Naive thymus-derived CD4-positive, alpha-beta T cell (primary cell): ENCODE data around the gene AIP. TPM values are rescaled to one million over a fixed set of nuclear protein-coding genes. Genes with fewer than 3 reads are reported as not detected.

Experiments
- ATAC-seq: fragments of 150-1000 bp; cut with Tn5 transposase; 2 replicates; pipeline ENCODE4 v1.10.0; 2021; ENCODE audit warnings: mild to moderate bottlenecking, moderate library complexity
- CTCF ChIA-PET: fragments of 350-600 bp; sonication (Branson Sonifier 250); formaldehyde crosslinking; loops from one replicate; lab custom pipeline; 2021; ENCODE audit warnings: antibody characterized with exemption; lab: Charles Lee
- POLR2A ChIA-PET: fragments of 350-600 bp; sonication (Branson Sonifier 250); formaldehyde crosslinking; loops from one replicate; lab custom pipeline; 2021; ENCODE audit warnings: antibody characterized with exemption, inconsistent platforms; lab: Charles Lee
- DNase-seq, 9 donors: peaks; one replicate each; pipeline versions ENCODE4 v3.0.0 to v3.0.0-alpha.2; 2020 to 2022; ENCODE audit warnings: mixed read lengths in 1 of 9
- H3K27ac ChIP-seq: one replicate; pipeline ENCODE4 v1.7.0; 2013; ENCODE audit warnings: mild to moderate bottlenecking, low read depth, low read length, moderate library complexity
- H3K27me3 ChIP-seq, 2 donors: one replicate each; pipeline ENCODE4 v1.7.0; 2013; ENCODE audit warnings: low read length in 2 of 2, mild to moderate bottlenecking in 2 of 2, moderate library complexity in 2 of 2; ENCODE audit not compliant: control insufficient read depth in 2 of 2, insufficient read depth in 2 of 2
- H3K36me3 ChIP-seq, 3 experiments: 1 replicate in 2 of 3; 2 replicates in 1 of 3; pipeline ENCODE4 v1.7.0; 2013; ENCODE audit warnings: low read length in 3 of 3, mild to moderate bottlenecking in 3 of 3, moderate library complexity in 1 of 3; ENCODE audit not compliant: insufficient read depth in 3 of 3, control insufficient read depth in 2 of 3
- H3K4me1 ChIP-seq, 2 donors: one replicate each; pipeline ENCODE4 v1.7.0; 2013; ENCODE audit warnings: low read length in 2 of 2, mild to moderate bottlenecking in 2 of 2, moderate library complexity in 1 of 2; ENCODE audit not compliant: control insufficient read depth in 2 of 2, insufficient read depth in 2 of 2
- H3K4me3 ChIP-seq: 2 replicates; pipeline ENCODE4 v1.7.0; 2013; ENCODE audit warnings: mild to moderate bottlenecking, low read length
- H3K9me3 ChIP-seq, 3 experiments: 1 replicate in 2 of 3; 2 replicates in 1 of 3; pipeline ENCODE4 v1.7.0; 2013; ENCODE audit warnings: low read length in 3 of 3; ENCODE audit not compliant: control insufficient read depth in 2 of 3
- H3K27ac Mint-ChIP-seq, 9 donors: one replicate each; pipeline ENCODE4 v1.8.0; 2020 to 2022; ENCODE audit warnings: mixed read lengths in 9 of 9, mild to moderate bottlenecking in 8 of 9, moderate library complexity in 5 of 9, inconsistent platforms in 2 of 9
- H3K27me3 Mint-ChIP-seq, 5 donors: one replicate each; pipeline ENCODE4 v1.8.0; 2021 to 2022; ENCODE audit warnings: mixed read lengths in 5 of 5, mild to moderate bottlenecking in 1 of 5
- H3K36me3 Mint-ChIP-seq, 5 donors: one replicate each; pipeline ENCODE4 v1.8.0; 2020 to 2022; ENCODE audit warnings: mixed read lengths in 5 of 5, mild to moderate bottlenecking in 3 of 5, inconsistent platforms in 1 of 5
- H3K4me1 Mint-ChIP-seq, 7 donors: one replicate each; pipeline ENCODE4 v1.8.0; 2020 to 2022; ENCODE audit warnings: mixed read lengths in 7 of 7, mild to moderate bottlenecking in 3 of 7, inconsistent platforms in 1 of 7
- H3K4me3 Mint-ChIP-seq, 10 donors: one replicate each; pipeline ENCODE4 v1.8.0; 2020 to 2022; ENCODE audit warnings: mild to moderate bottlenecking in 10 of 10, mixed read lengths in 10 of 10, moderate library complexity in 6 of 10, inconsistent platforms in 2 of 10
- H3K9me3 Mint-ChIP-seq, 11 donors: one replicate each; pipeline ENCODE4 v1.8.0; 2020 to 2022; ENCODE audit warnings: mixed read lengths in 11 of 11, mild to moderate bottlenecking in 4 of 11, inconsistent platforms in 1 of 11, moderate library complexity in 1 of 11
- intact Hi-C, 2 donors: fragments of 100-400 bp; cut with micrococcal nuclease; formaldehyde crosslinking; loops; one replicate each; pipeline ENCODE4 v1.15.1; 2023
- polyA plus RNA-seq, 2 donors: library from polyadenylated mRNA; unstranded; fragments of 300-500 nt; fragmentation: Illumina TruSeq; gene quantifications; one replicate each; pipeline ENCODE4 v1.2.3, GENCODE V29; 2021
- total RNA-seq, 6 experiments: library from RNA in 5 of 6; stranded (reverse) in 5 of 6; gene quantifications; 1 replicate in 5 of 6; 2 replicates in 1 of 6; pipeline ENCODE4 v1.2.3 and lab custom pipeline; 2021 to 2026

The AIP gene
- total and polyA plus RNA-seq, 7 experiments from 2014 or later, result 107 to 205 (median 137) TPM

- H3K27me3 ChIP-seq, result no peaks in the 10 kb centered on the region
- no peak for DNase-seq
Measured at GRCh38 chr11:67442504-67443404, 40.1 kb upstream of the AIP start.

GRCh38 chr11:67445515-67445914 lies 37.3 kb upstream of the AIP start:
- Mint-ChIP-seq H3K27me3 (no peaks in the 10 kb centered on the region), H3K4me1 (peaks cover 52 to 93% (median 69%) of the 10 kb centered on the region in 7 donors), H3K4me3 (peak overlapping the region; percentile 68 to 83 (median 80)), H3K27ac (peak overlapping the region; percentile 89 to 99 (median 96)), H3K36me3 (peaks cover 0 to 4% (median 0%) of the 10 kb centered on the region in 5 donors), H3K9me3 (no peaks in the 10 kb centered on the region)
- Histone ChIP-seq H3K36me3 (no peaks in the 10 kb centered on the region), H3K4me3 (peak overlapping the region; percentile 49), H3K27ac (peak overlapping the region; percentile 85), H3K9me3 (no peaks in the 10 kb centered on the region), H3K27me3 (no peaks in the 10 kb centered on the region), H3K4me1 (peaks cover 38 to 76% of the 10 kb centered on the region in 2 donors)
- ChIA-PET CTCF (interaction anchor here (0.6 to 0.7 kb wide), 2 partner anchors 63 to 1946 kb away, joined by 3 to 6 read pairs; no protein-coding TSS in a partner anchor), POLR2A (interaction anchor here (0.7 to 11.9 kb wide), 9 partner anchors 15 to 43 kb away, joined by 3 to 206 read pairs (median 5); partner anchors contain the start of genes CABP4, PPP1CA, RPS6KB2 and TBC1D10C)
- DNase-seq (no peak), ATAC-seq (no peak)
- intact Hi-C loops, result no loop called here

More at GRCh38 chr11:67442504-67443404, 40.1 kb upstream of the AIP start:
- H3K36me3 ChIP-seq, result peaks cover 0 to under 1% (median 0%) of the 10 kb centered on the region in 3 experiments
- no peak for ATAC-seq
- peaks cover 0 to 1% (median 0%) of the 10 kb centered on the region in 11 donors for H3K9me3 Mint-ChIP-seq
- peaks cover 51 to 77% of the 10 kb centered on the region in 2 donors for H3K4me1 ChIP-seq
- peak overlapping the region; percentile 55 to 99 (median 63) for H3K4me3 Mint-ChIP-seq
- H3K27ac Mint-ChIP-seq, result peak overlapping the region; percentile 84 to 95 (median 90)
- POLR2A ChIA-PET, result interaction anchor here (0.8 to 11.9 kb wide), 6 partner anchors 9 to 97 kb away, joined by 3 to 206 read pairs (median 7); partner anchors contain the start of genes CABP4, GPR152, RPS6KB2 and TMEM134
- H3K27ac ChIP-seq, result peak overlapping the region; percentile 85
- intact Hi-C loops, result loop anchor here in 1 of 2 donors (1.0 kb wide), 2 partner anchors 14 to 27 kb away; partner anchors contain the start of genes RPS6KB2 and TMEM134
- H3K9me3 ChIP-seq, result no peaks in the 10 kb centered on the region
- peaks cover 57 to 87% (median 72%) of the 10 kb centered on the region in 7 donors for H3K4me1 Mint-ChIP-seq
- CTCF ChIA-PET, result no interaction called here
- H3K27me3 Mint-ChIP-seq, result no peaks in the 10 kb centered on the region
- H3K36me3 Mint-ChIP-seq, result peaks cover 0 to 27% (median 0%) of the 10 kb centered on the region in 5 donors
- no peak overlapping the region for H3K4me3 ChIP-seq

GRCh38 chr11:67448220-67448609 lies 34.6 kb upstream of the AIP start:
- Mint-ChIP-seq H3K9me3 (no peaks in the 10 kb centered on the region), H3K27me3 (no peaks in the 10 kb centered on the region), H3K27ac (peak overlapping the region in 8 of 9 donors; percentile 31 to 99 (median 96)), H3K4me1 (peaks cover 41 to 80% (median 50%) of the 10 kb centered on the region in 7 donors), H3K36me3 (no peaks in the 10 kb centered on the region), H3K4me3 (peak overlapping the region in 6 of 10 donors; percentile 7 to 72 (median 20))
- Histone ChIP-seq H3K9me3 (no peaks in the 10 kb centered on the region), H3K36me3 (no peaks in the 10 kb centered on the region), H3K27ac (peak overlapping the region; percentile 24), H3K27me3 (no peaks in the 10 kb centered on the region), H3K4me3 (no peak overlapping the region), H3K4me1 (peaks cover 38 to 56% of the 10 kb centered on the region in 2 donors)
- CTCF ChIA-PET, result interaction anchor here (1.4 kb wide), 1 partner anchor 17 kb away, joined by 3 read pairs; no protein-coding TSS in a partner anchor
- ATAC-seq, result no peak
- intact Hi-C loops, result no loop called here
- POLR2A ChIA-PET, result interaction anchor here (0.6 to 11.9 kb wide), 11 partner anchors 10 to 51 kb away, joined by 3 to 206 read pairs (median 4); partner anchors contain the start of genes AIP, CABP4, PPP1CA and PTPRCAP
- DNase-seq, result no peak

GRCh38 chr11:67449116-67449844 lies 33.5 kb upstream of the AIP start:
- Histone ChIP-seq H3K4me3 (no peak overlapping the region), H3K27ac (no peak overlapping the region), H3K27me3 (no peaks in the 10 kb centered on the region), H3K36me3 (no peaks in the 10 kb centered on the region), H3K9me3 (no peaks in the 10 kb centered on the region), H3K4me1 (peaks cover 33 to 52% of the 10 kb centered on the region in 2 donors)
- CTCF ChIA-PET, result interaction anchor here (1.4 kb wide), 1 partner anchor 16 kb away, joined by 3 read pairs; no protein-coding TSS in a partner anchor
- DNase-seq (no peak), ATAC-seq (no peak)
- H3K4me3 Mint-ChIP-seq, result peak overlapping the region in 8 of 10 donors; percentile 12 to 65 (median 28)
- POLR2A ChIA-PET, result interaction anchor here (1.0 to 11.9 kb wide), 6 partner anchors 11 to 52 kb away, joined by 3 to 206 read pairs (median 10); partner anchors contain the start of genes AIP, CABP4, PTPRCAP and TMEM134
- intact Hi-C loops, result no loop called here
- H3K27ac Mint-ChIP-seq, result peak overlapping the region in 7 of 9 donors; percentile 4 to 91 (median 77)
- H3K27me3 Mint-ChIP-seq, result no peaks in the 10 kb centered on the region
- H3K36me3 Mint-ChIP-seq, result no peaks in the 10 kb centered on the region
- H3K4me1 Mint-ChIP-seq, result peaks cover 41 to 72% (median 46%) of the 10 kb centered on the region in 7 donors
- H3K9me3 Mint-ChIP-seq, result no peaks in the 10 kb centered on the region

GRCh38 chr11:67450796-67451657 lies 31.8 kb upstream of the AIP start:
- Mint-ChIP-seq H3K27ac (peak overlapping the region in 4 of 9 donors; percentile 17 to 68 (median 46)), H3K4me1 (peaks cover 26 to 55% (median 28%) of the 10 kb centered on the region in 7 donors), H3K4me3 (peak overlapping the region in 3 of 10 donors; percentile 27 to 69 (median 31)), H3K9me3 (peaks cover 0 to 2% (median 0%) of the 10 kb centered on the region in 11 donors), H3K27me3 (no peaks in the 10 kb centered on the region), H3K36me3 (no peaks in the 10 kb centered on the region)
- no peaks in the 10 kb centered on the region for H3K27me3 ChIP-seq
- no peaks in the 10 kb centered on the region for H3K9me3 ChIP-seq
- no peaks in the 10 kb centered on the region for H3K36me3 ChIP-seq
- ATAC-seq (no peak), DNase-seq (no peak)
- no peak overlapping the region for H3K27ac ChIP-seq
- ChIA-PET POLR2A (interaction anchor here (0.6 to 11.9 kb wide), 13 partner anchors 11 to 172 kb away, joined by 3 to 206 read pairs (median 3); partner anchors contain the start of genes AIP, CABP4, POLD4 and PTPRCAP), CTCF (interaction anchor here (0.8 to 1.3 kb wide), 2 partner anchors 12 to 84 kb away, joined by 3 read pairs; no protein-coding TSS in a partner anchor)
- H3K4me3 ChIP-seq, result no peak overlapping the region
- intact Hi-C loops, result no loop called here
- peaks cover 16 to 35% of the 10 kb centered on the region in 2 donors for H3K4me1 ChIP-seq
